Endothelial cell of umbilical vein (primary cell): ENCODE measurements around the gene HCN2. TPM values are rescaled to one million over a fixed set of nuclear protein-coding genes. Genes with fewer than 3 reads are reported as not detected.

Source experiments
- BruUV-seq: library from RNA; stranded (reverse); fragments of 400-500 nt; replicated peaks from 2 replicates; lab custom pipeline; 2021; lab: Mats Ljungman, UMichigan
- CTCF ChIA-PET: fragments of 300-600, 350-600 bp; sonication (Branson Sonifier 250); formaldehyde crosslinking; loops from one replicate; lab custom pipeline; 2021; ENCODE audit warnings: antibody characterized with exemption, inconsistent platforms; lab: Charles Lee
- POLR2A ChIA-PET: fragments of 300-600, 350-600 bp; sonication (Branson Sonifier 250); formaldehyde crosslinking; loops from one replicate; lab custom pipeline; 2021; ENCODE audit warnings: antibody characterized with exemption, inconsistent platforms; lab: Charles Lee
- DNase-seq: peaks from one replicate; pipeline ENCODE4 v3.0.0-alpha.2; 2011; ENCODE audit warnings: low read depth, low spot score
- FAIRE-seq: peaks from 2 replicates; lab custom pipeline; 2011; peaks lifted over from hg19 to GRCh38; lab: Jason Lieb, UNC
- H2AFZ ChIP-seq: 2 replicates; pipeline ENCODE4 v1.6.0; 2012; ENCODE audit warnings: low read depth, low read length, control low read depth, inconsistent platforms
- H3K27ac ChIP-seq: 2 replicates; pipeline ENCODE4 v1.5.1; 2011; ENCODE audit warnings: low read depth, mild to moderate bottlenecking, control low read depth, low read length, moderate library complexity; ENCODE audit not compliant: insufficient read depth
- H3K27me3 ChIP-seq, 2 experiments: 2 replicates each; pipeline versions ENCODE4 v1.6.0 to v1.6.1; 2011; ENCODE audit warnings: low read length in 2 of 2, mixed read lengths in 1 of 2; ENCODE audit not compliant: control insufficient read depth in 2 of 2, insufficient read depth in 2 of 2
- H3K36me3 ChIP-seq, 2 experiments: 2 replicates in 1 of 2; 3 replicates in 1 of 2; pipeline ENCODE4 v1.5.1; 2011; ENCODE audit warnings: low read length in 2 of 2, mild to moderate bottlenecking in 1 of 2, moderate library complexity in 1 of 2; ENCODE audit not compliant: control insufficient read depth in 2 of 2, insufficient read depth in 2 of 2; ENCODE audit errors: extremely low read depth in 1 of 2
- H3K4me1 ChIP-seq: 3 replicates; pipeline ENCODE4 v1.5.1; 2011; ENCODE audit warnings: mild to moderate bottlenecking, low read length; ENCODE audit not compliant: control insufficient read depth, insufficient read depth; ENCODE audit errors: extremely low read depth
- H3K4me2 ChIP-seq: 2 replicates; pipeline ENCODE4 v1.6.1; 2011; ENCODE audit warnings: low read length, control low read depth, mixed read lengths; ENCODE audit not compliant: insufficient read depth
- H3K4me3 ChIP-seq, 3 experiments: fragments of 200-600 bp in 1 of 3; sonication (generic), shearing (Covaris generic) in 1 of 3; replicated peaks in 1 of 3; 2 replicates each; pipeline ENCODE4 v1.5.1; 2011 to 2016; ENCODE audit warnings: control low read depth in 3 of 3, low read length in 3 of 3, mild to moderate bottlenecking in 2 of 3, inconsistent platforms in 1 of 3, low read depth in 1 of 3, moderate library complexity in 1 of 3; ENCODE audit not compliant: insufficient read depth in 1 of 3
- H3K79me2 ChIP-seq: 2 replicates; pipeline ENCODE4 v1.6.0; 2012; ENCODE audit warnings: low read length, inconsistent platforms; ENCODE audit not compliant: control insufficient read depth, insufficient read depth
- H3K9ac ChIP-seq: replicated peaks from 2 replicates; pipeline ENCODE3; 2011; ENCODE audit warnings: low read length, control low read depth; ENCODE audit not compliant: insufficient read depth; ENCODE audit errors: extremely low read depth
- H3K9me1 ChIP-seq: replicated peaks from 3 replicates; pipeline ENCODE4 v1.6.0; 2011; ENCODE audit warnings: mild to moderate bottlenecking, low read length; ENCODE audit not compliant: control insufficient read depth, insufficient read depth; ENCODE audit errors: extremely low read depth
- H3K9me3 ChIP-seq: replicated peaks from 2 replicates; pipeline ENCODE4 v1.5.1; 2012; ENCODE audit warnings: low read length, inconsistent platforms; ENCODE audit not compliant: control insufficient read depth, insufficient read depth
- H4K20me1 ChIP-seq: replicated peaks from 2 replicates; pipeline ENCODE3; 2011; ENCODE audit warnings: mild to moderate bottlenecking, low read length; ENCODE audit not compliant: control insufficient read depth, insufficient read depth; ENCODE audit errors: extremely low read depth
- EZH2 ChIP-seq: IDR thresholded peaks from 2 replicates; pipeline ENCODE4 v1.6.1; 2012; ENCODE audit warnings: borderline replicate concordance, low read depth, mild to moderate bottlenecking, moderate library complexity, low read length, inconsistent platforms; ENCODE audit not compliant: severe bottlenecking
- FOS ChIP-seq: IDR thresholded peaks from 2 replicates; pipeline ENCODE4 v1.6.1; 2011; ENCODE audit warnings: mild to moderate bottlenecking, low read length, moderate library complexity, borderline replicate concordance; ENCODE audit not compliant: insufficient read depth
- GATA2 ChIP-seq: IDR thresholded peaks from 2 replicates; pipeline ENCODE4 v1.7.0; 2011; ENCODE audit warnings: low read depth, mild to moderate bottlenecking, moderate library complexity, mixed read lengths, low read length; ENCODE audit not compliant: insufficient read length, insufficient read depth
- JUN ChIP-seq: IDR thresholded peaks from 2 replicates; pipeline ENCODE4 v1.6.1; 2011; ENCODE audit warnings: borderline replicate concordance, low read depth; ENCODE audit not compliant: insufficient read length, insufficient read depth
- MYC ChIP-seq: IDR thresholded peaks from one replicate; pipeline ENCODE4 v1.6.1; 2011; ENCODE audit warnings: mild to moderate bottlenecking, low read depth, low read length
- POLR2A ChIP-seq: IDR thresholded peaks from 2 replicates; pipeline ENCODE4 v1.6.1; 2012; ENCODE audit warnings: low read depth, mild to moderate bottlenecking, control low read depth, low read length
- POLR2AphosphoS5 ChIP-seq: IDR thresholded peaks from 2 replicates; pipeline ENCODE4 v1.6.1; 2012; ENCODE audit warnings: low read depth, mild to moderate bottlenecking, control low read depth, low read length, moderate library complexity; ENCODE audit not compliant: insufficient read depth
- dilution Hi-C: fragments of 300-500 bp; cut with MboI; formaldehyde crosslinking; loops from one replicate; pipeline ENCODE4 v1.15.0; 2019; ENCODE audit warnings: low sequenced_read_pairs; ENCODE audit not compliant: extremely low pct_ligation_motif_present
- intact Hi-C: fragments of 100-400 bp; cut with micrococcal nuclease; formaldehyde crosslinking; loops from one replicate; pipeline ENCODE4 v1.10.0; 2022
- polyA plus RNA-seq, 4 experiments: library from polyadenylated mRNA; depleted of rRNA in 3 of 4; stranded (reverse) in 3 of 4; unstranded in 1 of 4; fragments of >200 nt; gene quantifications; 2 replicates each; pipeline versions ENCODE4 v1.2.1 to v1.2.3, GENCODE V29; 2011 to 2012; ENCODE audit warnings: missing spikeins in 1 of 4
- total RNA-seq: library from RNA; stranded (reverse); gene quantifications from 2 replicates; pipeline ENCODE4 v1.2.3, GENCODE V29; 2021
- TF ChIP-seq, protein P1 (sequence below), 2 donors: IDR thresholded peaks; 1 replicate in 1 of 2; 2 replicates in 1 of 2; pipeline ENCODE4 v1.5.1; 2011; ENCODE audit warnings: low read length in 2 of 2, mild to moderate bottlenecking in 2 of 2, moderate library complexity in 2 of 2, control low read depth in 1 of 2, inconsistent platforms in 1 of 2, low read depth in 1 of 2; ENCODE audit not compliant: insufficient read depth in 1 of 2; ENCODE audit errors: extremely low read depth in 1 of 2
- TF ChIP-seq, protein P2 (sequence below): IDR thresholded peaks from 2 replicates; pipeline ENCODE4 v1.6.1; 2011; ENCODE audit not compliant: insufficient read depth, insufficient read length

HCN2 gene
- total and polyA plus RNA-seq, 2 donors (not counting 3 experiments of a cell fraction or from before 2014, with no cell fraction given): 0.18 to 0.53 TPM

DNA sequence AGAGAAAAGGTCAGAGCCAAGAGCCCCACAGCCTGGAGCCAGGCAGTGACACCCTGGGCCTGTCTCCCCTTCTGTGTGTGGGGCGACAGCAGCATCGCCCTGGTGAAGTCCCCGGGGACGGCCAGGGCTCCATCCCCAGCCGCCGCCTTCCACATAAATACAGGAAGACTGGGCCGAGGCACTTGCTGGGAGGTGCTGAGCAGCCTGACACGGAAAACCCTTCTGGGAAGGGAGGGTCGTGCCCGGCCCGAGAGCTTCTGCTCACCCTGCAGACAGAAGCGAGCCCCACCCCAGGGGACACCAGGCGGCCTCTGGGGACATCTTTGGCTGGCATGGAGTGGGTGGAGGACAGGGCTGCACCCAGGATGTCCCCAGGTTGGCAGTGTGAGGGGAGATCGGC is 55.1 kb downstream of the HCN2 start:
- intact Hi-C loops: no loop called here
- H3K4me3 ChIP-seq: no peak overlapping the region
- ChIA-PET POLR2A (no interaction called here), CTCF (interaction anchor here (1.1 kb wide), 1 partner anchor 61 kb away, joined by 3 read pairs; no protein-coding TSS in a partner anchor)
- no peak for DNase-seq
- no peaks in the 10 kb centered on the region for H3K27me3 ChIP-seq
- TF ChIP-seq MYC (no peak), POLR2A (no peak), EZH2 (no peak), JUN (no peak), POLR2AphosphoS5 (no peak), GATA2 (no peak), FOS (no peak)
- TF ChIP-seq, protein P1, sequence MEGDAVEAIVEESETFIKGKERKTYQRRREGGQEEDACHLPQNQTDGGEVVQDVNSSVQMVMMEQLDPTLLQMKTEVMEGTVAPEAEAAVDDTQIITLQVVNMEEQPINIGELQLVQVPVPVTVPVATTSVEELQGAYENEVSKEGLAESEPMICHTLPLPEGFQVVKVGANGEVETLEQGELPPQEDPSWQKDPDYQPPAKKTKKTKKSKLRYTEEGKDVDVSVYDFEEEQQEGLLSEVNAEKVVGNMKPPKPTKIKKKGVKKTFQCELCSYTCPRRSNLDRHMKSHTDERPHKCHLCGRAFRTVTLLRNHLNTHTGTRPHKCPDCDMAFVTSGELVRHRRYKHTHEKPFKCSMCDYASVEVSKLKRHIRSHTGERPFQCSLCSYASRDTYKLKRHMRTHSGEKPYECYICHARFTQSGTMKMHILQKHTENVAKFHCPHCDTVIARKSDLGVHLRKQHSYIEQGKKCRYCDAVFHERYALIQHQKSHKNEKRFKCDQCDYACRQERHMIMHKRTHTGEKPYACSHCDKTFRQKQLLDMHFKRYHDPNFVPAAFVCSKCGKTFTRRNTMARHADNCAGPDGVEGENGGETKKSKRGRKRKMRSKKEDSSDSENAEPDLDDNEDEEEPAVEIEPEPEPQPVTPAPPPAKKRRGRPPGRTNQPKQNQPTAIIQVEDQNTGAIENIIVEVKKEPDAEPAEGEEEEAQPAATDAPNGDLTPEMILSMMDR (IDR thresholded peaks at IDR 0.05; ENCODE audit: extremely low read depth in 1 of 2, insufficient read depth in 1 of 2, low read depth in 1 of 2, low read length in 2 of 2): no peak
- TF ChIP-seq, protein P2, sequence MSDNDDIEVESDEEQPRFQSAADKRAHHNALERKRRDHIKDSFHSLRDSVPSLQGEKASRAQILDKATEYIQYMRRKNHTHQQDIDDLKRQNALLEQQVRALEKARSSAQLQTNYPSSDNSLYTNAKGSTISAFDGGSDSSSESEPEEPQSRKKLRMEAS: no peak
- no peaks in the 10 kb centered on the region for H3K9me3 ChIP-seq
- FAIRE-seq: no peak
- H4K20me1 ChIP-seq: no peaks in the 10 kb centered on the region
- H3K4me2 ChIP-seq: no peak overlapping the region
- BruUV-seq: no TSS peak
- H3K36me3 ChIP-seq: peaks cover 8 to 17% of the 10 kb centered on the region in 2 experiments
- no peak overlapping the region for H3K27ac ChIP-seq
- H2AFZ ChIP-seq: no peak overlapping the region
- H3K79me2 ChIP-seq: no peaks in the 10 kb centered on the region
- H3K9ac ChIP-seq: no peak overlapping the region
- dilution Hi-C loops: no loop called here
- H3K4me1 ChIP-seq: no peaks in the 10 kb centered on the region
- no peaks in the 10 kb centered on the region for H3K9me1 ChIP-seq
